Fibroblast of villous mesenchyme (primary cell): Measurements from ENCODE around the gene ARX. TPM values are rescaled to one million over a fixed set of nuclear protein-coding genes. Genes with fewer than 3 reads are reported as not detected.

Source experiments
- DNase-seq: peaks from one replicate; pipeline ENCODE4 v3.0.0-alpha.2; 2010; ENCODE audit warnings: low read depth
- H3K4me3 ChIP-seq: 2 replicates; pipeline ENCODE4 v1.5.1; 2011; ENCODE audit warnings: low read depth, mild to moderate bottlenecking, low read length
- CTCF ChIP-seq: IDR thresholded peaks from 2 replicates; pipeline ENCODE4 v1.5.1; 2012; ENCODE audit warnings: low read depth, mild to moderate bottlenecking, low read length; ENCODE audit not compliant: insufficient read depth
- total RNA-seq: library from RNA; depleted of rRNA; stranded (reverse); fragments of >200 nt; gene quantifications from 2 replicates; pipeline ENCODE4 v1.2.3, GENCODE V29; 2012

The ARX gene
- total RNA-seq, 1 donor: not detected

- no peak for TF ChIP-seq CTCF
- H3K4me3 ChIP-seq: no peak overlapping the region
- no peak for DNase-seq
Observed at GRCh38 chrX:24987731-24988130, 28.0 kb downstream of the ARX start.

- TF ChIP-seq CTCF: no peak
- no peak for DNase-seq
- H3K4me3 ChIP-seq: no peak overlapping the region
Observed at GRCh38 chrX:24985120-24985519, 30.6 kb downstream of the ARX start.

GRCh38 chrX:24983931-24984330, 31.8 kb downstream of the ARX start:
- TF ChIP-seq CTCF: no peak
- no peak for DNase-seq
- H3K4me3 ChIP-seq: no peak overlapping the region

GRCh38 chrX:24982306-24982965, 33.3 kb downstream of the ARX start:
- no peak overlapping the region for H3K4me3 ChIP-seq
- no peak for DNase-seq
- no peak for TF ChIP-seq CTCF

- DNase-seq: no peak
- no peak for TF ChIP-seq CTCF
- H3K4me3 ChIP-seq: no peak overlapping the region
Observed at GRCh38 chrX:24981030-24981429, 34.7 kb downstream of the ARX start.

- no peak for TF ChIP-seq CTCF
- no peak overlapping the region for H3K4me3 ChIP-seq
- DNase-seq: no peak
Observed at GRCh38 chrX:24979081-24979480, 36.7 kb downstream of the ARX start.

GRCh38 chrX:24969812-24970211, 46.0 kb downstream of the ARX start:
- no peak for TF ChIP-seq CTCF
- no peak for DNase-seq
- no peak overlapping the region for H3K4me3 ChIP-seq
